Stimulated activated CD4-positive, alpha-beta T cell treated with anti-CD3 and anti-CD28 coated beads, Interleukin-2, amount 100 ng/mL, for 24 hours (primary cell): ENCODE data around the gene KISS1R.
A peak's percentile ranks its signal among the peaks of the same experiment; 100 is the strongest.
"Not testable (repeated sequence)": the region's sequence is repeated elsewhere in the genome, so short reads cannot be mapped to it uniquely, and the experiment has no call there.

ENCODE experiments used
- DNase-seq, 2 donors: peaks; one replicate each; pipeline ENCODE4 v3.0.0-alpha.2; 2020

KISS1R gene

DNA sequence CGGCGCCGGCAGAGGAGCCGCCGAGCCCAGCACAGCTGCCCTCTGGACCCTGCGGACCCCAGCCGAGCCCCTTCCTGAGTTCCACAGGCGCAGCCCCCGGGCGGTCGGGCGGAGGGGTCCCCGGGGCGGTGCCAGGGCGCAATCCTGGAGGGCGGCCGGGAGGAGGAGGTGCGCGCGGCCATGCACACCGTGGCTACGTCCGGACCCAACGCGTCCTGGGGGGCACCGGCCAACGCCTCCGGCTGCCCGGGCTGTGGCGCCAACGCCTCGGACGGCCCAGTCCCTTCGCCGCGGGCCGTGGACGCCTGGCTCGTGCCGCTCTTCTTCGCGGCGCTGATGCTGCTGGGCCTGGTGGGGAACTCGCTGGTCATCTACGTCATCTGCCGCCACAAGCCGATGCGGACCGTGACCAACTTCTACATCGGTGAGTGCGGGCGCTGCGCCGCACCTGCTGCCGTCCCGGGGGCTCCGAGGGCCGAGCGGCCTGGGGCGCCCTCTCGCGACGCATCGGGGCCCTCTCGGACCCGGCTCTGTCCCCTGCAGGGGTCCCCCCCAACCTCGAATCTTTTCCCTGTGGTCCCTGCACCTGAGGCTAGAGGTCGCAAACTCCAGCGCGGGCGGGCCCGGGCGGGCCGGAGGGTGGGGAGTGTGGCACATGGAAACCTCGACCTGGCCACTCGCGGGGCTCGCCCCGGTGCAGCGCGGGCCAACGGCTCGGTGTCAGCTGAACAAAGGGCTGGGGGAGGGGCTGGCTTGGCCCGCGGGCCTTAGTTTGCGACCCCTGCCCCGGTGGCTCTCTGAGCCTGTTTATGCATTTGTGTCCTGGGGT lies at the start of gene KISS1R:
Gene KISS1R, plus strand, starts transcription at position 11 of the 829 bp plus-strand sequence. Its CDS starts 170 bp downstream, at position 181.
- DNase-seq = peak; percentile 43 to 55

DNA sequence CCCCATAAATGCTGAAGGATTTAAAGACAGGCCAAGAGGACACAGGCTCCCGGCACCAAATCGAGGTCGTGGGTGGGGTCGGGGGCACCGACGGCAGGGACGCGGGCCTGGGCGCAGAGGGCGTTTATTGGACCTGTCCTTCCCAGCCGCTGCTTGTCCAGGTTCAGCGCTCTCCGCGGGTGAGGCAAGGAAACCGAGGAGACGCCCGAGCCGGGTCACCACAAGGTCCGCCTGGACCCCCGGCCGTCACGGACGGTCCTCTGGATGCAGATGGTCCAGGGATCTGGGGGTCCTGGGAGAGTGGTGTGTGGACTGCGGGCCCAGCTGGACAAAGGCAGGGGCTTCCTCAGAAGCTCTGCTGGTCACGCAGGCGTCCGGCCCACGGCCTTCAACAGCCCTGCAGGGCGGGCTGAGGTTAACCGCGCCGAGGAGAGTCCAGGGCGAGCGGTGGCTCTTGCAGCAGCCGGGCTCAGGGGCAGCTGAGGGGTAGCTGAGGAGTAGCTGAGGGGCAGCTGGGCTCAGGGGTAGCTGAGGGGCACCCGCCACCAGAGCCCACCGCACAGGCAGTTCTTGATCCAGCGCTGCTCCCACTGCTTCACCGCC lies 49.2 kb upstream of the KISS1R start:
- no peak for DNase-seq

DNA sequence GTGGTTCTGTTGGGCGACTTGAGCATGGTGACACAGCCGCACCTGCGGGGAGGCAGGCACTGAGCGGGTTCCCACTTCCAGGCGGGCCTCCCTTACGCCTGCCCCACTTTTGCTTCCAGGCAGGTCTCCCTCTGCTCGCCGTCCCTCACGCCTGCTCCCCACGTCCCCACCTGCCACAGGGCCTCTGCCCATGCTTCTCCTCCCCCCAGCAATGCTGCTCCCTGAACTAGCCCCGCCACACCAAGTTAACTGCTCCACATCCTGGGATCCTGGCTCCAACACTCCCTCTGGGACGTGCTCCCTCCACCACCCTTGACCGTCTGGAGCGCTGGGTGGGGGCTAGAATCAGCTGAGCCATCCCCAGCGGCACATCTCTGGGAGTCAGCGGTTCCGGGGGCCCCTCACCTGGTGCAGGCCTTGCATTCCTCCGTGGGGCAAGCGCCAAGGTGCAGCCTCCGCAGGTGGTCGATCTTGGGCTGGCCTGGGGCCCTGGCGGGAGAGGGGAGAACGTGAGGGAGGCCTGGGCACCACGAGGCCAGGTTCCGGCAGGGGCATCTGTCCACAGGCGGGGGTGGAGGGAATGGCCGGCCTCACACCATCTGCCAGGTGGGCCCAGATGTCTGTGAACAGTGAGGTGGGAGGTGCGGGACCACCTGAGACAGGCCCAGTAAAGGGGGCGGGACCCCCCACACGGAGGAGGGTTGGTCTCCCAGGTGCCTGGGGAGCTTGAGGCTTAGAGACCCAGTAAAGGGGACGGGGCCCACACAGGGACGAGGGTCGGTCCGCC lies 48.5 kb upstream of the KISS1R start:
- no peak for DNase-seq

DNA sequence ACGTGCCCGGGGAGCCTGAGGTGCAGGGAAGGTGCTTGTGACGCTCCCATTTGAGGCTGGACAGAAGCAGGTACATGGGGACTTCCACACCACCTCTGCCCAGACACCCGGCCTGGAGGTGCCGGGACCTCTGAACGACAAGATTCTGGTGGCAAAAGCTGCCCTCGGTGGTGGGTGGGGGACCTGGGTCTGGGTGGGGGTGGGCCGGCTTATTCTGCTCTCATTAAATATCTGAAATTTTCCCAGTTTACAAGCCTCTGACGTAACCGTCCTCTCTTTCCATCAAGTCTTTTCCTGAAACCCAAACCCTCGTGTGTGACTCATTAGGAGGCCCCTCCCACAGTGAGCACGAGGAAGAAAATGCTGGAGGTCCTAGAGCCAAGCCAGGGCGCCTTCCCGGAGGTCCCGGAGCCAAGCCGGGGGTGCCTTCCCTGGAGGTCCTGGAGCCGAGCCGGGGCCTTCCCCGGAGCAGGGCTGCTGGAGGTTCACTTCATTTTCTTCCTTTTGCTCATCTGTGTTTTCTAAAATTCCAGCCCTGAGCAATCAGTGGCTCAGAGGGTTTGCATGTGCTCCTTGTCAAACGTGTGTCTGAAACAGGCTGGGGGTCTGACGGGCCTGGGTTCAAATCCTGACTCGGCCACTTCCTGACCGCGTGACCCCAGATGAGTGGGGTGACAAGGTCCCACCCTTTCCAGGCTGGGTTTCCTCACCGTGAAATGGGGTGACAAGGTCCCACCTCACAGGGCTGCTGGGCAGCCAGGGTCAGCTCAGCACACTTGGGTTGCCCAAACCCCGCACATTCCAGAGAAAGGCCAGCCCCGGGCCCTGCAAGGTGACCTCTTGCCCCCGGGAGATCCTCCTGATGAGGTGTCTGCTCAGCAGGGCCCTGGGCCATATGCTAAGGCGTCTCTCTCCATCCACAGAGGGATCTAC lies 47.6 kb upstream of the KISS1R start:
- no peak for DNase-seq

DNA sequence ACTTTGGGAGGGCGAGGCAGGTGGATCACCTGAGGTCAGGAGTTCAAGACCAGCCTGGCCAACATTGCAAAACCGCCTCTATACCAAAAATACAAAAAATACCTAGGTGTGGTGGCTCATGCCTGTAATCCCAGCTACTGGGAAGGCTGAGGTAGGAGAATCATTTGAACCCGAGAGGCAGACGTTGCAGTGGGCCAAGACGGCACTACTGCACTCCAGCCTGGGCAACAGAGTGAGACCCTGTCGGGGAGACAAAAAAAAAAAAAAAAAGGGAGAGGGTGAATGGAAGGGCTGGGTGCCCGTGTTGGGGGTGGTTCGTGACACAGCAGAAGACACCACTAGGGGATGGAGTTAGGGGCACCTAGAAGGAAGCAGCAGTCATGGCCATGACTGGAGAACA lies 46.8 kb upstream of the KISS1R start:
- no peak for DNase-seq

DNA sequence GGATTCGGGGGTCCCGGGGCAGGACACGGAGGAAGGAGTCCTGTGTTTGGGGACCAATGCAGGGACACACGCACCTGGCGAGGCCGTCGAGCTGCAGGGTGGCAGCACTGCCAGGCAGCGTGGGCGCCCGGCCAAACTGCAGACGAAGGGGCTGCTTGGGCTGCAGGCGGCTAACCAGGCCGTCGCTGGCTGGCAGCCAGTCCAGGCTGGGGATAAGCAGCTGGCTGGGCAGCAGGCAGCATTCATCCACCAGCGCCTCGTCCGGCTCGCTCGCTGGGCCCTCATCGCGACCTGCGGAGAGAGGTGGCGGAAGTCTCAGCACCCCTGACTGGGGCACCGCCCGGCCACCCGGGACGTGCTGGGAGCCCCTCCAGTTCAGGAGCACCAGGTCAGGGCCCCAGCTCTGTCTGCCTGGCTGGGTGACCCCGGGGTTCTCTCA lies 46.2 kb upstream of the KISS1R start:
- DNase-seq = no peak

DNA sequence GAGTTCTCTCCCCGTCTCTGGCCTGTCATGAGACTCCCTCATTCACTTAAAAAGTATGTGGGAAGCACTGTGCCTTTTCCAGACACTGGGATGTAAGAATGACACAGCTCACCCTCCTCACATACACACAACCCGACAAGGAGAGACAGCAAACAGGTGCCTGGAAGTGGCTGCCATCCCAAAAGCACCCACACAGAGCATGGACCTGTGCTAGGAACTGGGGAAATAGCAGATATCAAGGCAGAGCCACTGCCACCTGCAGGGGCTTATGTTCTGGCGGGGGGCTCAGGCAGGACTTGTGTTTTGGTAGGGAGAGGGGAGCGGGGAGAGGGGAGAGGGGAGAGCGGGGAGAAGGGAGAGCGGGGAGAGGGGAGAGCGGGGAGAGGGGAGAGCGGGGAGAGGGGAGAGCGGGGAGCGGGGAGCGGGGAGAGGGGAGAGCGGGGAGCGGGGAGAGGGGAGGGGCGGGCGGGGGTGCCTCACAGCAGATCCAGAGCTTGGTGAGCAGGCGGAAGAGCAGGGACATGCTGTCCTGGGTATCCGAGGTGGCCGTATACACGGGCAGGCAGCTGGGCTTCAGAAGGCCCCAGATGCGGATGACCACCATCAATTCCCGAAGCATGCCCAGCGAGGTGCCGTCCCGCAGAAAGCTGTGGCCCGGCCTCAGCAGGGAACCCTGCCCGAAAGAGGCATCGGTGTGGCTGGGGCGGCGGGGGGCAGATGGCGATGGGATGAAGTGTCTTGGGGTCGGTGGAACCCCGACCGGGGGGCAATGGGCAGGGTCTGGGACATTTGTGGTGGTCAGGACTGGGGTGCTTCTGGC lies 45.5 kb upstream of the KISS1R start:
- DNase-seq = peak; percentile 21 to 36

DNA sequence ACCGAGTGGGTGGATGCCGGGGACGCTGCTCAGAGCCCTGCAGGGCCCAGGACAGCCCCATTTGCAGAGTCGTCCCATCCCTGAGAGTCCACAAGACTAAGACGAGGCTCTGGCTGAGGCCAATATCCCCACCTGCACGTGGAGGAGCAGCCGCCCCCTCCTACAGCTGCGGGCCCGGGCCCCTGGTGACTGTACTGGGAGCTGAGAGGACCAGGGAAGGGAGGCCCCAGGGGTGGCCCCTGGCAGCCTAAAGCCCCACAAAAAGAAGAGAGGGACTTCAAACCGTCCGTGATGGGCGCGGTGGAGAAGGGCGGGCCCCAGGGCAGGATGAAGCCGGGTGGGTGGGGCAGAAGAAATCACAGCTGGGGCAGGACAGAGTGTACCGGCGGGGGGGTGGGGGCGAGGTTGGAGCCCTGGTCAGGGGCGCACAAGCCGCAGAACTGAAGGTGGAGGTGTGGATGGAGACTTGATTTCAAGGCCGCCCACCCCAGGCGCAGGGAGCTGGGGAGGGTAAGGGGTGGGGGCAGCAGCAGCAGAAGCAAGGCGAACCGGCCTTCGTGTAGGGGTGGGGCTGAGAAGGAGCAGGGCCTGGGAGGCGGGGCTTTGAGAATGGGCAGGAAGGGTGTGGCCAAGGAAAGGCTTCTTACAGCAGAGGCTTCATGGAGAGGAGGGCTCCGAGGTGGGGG lies 44.7 kb upstream of the KISS1R start:
- peak; percentile 80 to 81 for DNase-seq

DNA sequence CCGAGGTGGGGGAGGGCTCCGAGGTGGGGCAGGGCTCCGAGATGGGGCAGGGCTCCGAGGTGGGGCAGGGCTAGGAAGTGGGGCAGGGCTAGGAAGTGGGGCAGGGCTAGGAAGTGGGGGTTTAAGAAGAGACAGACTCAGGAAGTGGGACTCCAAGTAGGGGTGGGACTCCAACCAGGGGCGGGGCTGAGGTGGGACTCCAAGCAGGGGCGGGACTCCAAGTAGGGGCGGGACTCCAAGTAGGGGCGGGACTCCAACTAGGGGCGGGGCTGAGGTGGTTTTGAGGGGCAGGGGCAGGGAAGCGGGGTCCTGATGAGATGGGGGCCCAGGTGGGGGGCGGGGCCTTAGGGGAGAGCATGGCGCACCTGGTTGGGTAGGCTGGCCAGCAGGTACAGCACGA lies 44.0 kb upstream of the KISS1R start:
- peak; percentile 61 to 65 for DNase-seq

DNA sequence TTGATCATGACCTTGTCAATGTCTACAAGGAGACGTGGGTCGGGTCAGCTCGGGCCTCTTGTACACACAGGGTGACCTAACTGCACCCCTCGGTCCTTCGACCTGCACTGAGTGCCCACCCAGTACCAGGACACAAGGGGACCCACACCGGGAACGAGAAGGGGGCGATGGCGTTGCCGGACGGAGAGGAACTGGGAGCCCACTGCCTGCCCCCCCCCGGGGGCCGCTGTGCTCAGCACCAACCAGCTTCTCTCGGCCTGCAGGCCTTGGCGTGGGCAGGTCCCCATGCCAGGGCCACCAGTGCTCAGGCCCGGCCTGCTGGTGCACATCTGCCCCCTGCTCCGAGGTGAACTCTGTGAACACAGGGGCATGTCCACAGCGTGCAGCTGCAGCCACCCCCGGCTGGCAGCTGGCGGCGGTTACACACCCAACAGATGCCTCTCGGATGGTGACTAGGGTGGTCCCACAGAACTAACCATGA lies 43.5 kb upstream of the KISS1R start:
- DNase-seq = no peak

DNA sequence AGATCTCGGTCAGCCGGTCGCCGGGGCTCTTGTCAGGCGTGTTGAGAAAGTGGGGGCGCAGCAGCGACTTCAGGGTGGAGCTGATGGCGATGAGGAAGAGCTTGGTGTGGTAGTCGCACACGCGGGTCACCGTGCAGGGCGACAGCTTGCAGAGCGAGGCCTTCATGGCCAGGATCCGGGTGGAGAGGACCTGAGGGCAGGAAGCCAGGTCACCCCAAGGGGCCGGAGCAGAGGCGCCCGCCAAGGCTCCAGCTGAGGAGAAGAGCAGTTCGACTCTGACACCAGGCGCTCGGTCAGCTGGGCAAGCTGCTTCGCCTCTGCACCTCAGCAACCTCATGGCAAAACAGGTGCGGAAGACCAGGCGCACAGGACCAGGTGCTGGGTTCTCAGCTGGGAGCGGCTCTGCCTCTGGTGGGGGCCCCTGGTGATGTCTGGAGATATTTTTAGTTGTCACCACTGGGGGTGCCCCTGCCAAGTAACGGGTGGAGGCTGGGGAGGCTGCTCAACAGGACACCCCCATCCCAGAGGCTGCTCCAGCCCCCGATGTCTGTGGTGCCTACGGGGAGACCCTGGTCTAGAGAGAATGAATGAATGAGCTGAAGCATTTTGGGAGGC lies 41.8 kb upstream of the KISS1R start:
- no peak for DNase-seq

DNA sequence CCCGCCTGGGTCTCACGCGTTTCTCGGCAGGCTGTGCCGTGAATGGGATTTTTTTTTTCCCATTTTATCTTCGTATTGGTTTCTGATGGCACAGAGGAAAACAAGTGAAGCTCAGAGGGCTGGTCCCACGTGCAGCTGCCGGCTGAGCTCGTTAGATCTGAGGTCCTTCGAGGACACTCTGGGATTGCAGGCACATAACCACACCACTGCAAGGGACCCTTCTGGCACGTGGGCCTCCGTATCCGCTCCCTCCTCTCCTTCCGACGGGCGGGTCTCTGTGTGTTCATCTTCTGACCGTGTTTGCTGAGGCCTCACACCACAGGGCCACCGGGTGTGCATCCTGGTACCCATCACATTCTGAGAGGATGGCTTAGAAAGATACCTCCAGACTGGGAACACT lies 41.0 kb upstream of the KISS1R start:
- DNase-seq = no peak

DNA sequence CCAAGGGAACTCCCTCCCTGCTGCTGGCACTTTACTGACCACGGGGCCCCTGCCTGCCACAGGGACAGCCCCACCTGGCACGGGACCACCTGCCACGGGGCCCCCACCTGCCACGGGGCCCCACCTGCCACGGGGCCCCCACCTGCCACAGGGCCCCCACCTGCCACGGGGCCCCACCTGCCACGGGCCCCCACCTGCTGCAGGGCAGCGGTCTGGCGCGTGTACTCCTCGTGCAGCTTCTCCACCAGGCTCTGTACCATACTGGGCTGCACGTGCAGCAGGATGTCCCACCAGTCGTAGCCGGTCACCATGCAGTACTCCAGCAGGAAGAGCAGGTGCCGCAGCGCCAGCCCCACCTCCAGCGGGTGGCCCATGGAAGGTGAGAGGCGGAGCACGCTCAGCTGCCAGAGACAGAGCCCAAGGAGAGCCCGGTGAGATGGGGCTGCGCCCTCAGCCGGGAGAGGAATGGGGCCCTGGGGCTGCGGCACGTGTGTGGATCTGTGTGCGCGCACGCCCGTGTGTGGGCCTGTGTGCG lies 40.3 kb upstream of the KISS1R start:
- no peak for DNase-seq

DNA sequence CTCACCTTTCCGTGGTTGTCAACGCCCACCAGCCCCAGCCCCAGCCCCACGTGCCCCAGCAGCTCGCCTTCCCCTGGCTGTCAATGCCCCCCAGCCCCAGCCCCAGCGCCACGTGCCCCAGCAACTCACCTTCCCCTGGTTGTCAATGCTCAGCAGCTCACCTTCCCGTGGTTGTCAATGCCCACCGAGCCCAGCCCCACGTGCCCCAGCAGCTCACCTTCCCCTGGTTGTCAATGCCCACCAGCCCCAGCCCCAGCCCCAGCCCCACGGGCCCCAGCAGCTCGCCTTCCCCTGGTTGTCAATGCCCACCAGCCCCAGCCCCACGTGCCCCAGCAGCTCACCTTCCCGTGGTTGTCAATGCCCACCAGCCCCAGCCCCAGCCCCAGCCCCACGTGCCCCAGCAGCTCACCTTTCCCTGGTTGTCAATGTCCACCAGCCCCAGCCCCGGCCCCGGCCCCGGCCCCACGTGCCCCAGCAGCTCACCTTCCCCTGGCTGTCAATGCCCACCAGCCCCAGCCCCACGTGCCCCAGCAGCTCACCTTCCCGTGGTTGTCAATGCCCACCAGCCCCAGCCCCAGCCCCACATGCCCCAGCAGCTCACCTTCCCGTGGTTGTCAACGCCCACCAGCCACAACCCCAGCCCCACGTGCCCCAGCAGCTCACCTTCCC lies 39.0 kb upstream of the KISS1R start:
- not testable (repeated sequence) for DNase-seq

DNA sequence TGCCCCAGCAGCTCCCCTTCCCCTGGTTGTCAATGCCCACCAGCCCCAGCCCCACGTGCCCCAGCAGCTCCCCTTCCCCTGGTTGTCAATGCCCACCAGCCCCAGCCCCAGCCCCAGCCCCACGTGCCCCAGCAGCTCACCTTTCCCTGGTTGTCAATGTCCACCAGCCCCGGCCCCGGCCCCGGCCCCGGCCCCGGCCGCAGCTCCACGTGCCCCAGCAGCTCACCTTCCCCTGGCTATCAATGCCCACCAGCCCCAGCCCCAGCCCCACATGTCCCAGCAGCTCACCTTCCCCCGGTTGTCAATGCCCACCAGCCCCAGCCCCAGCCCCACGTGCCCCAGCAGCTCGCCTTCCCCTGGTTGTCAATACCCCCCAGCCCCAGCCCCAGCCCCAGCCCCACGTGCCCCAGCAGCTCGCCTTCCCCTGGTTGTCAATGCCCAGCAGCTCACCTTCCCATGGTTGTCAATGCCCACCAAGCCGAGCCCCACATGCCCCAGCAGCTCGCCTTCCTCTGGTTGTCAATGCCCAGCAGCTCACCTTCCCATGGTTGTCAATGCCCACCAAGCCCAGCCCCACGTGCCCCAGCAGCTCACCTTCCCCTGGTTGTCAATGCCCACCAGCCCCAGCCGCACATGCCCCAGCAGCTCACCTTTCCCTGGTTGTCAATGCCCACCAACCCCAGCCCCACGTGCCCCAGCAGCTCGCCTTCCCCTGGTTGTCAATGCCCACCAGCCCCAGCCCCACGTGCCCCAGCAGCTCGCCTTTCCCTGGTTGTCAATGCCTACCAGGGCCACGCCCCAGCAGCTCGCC lies 38.2 kb upstream of the KISS1R start:
- not testable (repeated sequence) for DNase-seq

DNA sequence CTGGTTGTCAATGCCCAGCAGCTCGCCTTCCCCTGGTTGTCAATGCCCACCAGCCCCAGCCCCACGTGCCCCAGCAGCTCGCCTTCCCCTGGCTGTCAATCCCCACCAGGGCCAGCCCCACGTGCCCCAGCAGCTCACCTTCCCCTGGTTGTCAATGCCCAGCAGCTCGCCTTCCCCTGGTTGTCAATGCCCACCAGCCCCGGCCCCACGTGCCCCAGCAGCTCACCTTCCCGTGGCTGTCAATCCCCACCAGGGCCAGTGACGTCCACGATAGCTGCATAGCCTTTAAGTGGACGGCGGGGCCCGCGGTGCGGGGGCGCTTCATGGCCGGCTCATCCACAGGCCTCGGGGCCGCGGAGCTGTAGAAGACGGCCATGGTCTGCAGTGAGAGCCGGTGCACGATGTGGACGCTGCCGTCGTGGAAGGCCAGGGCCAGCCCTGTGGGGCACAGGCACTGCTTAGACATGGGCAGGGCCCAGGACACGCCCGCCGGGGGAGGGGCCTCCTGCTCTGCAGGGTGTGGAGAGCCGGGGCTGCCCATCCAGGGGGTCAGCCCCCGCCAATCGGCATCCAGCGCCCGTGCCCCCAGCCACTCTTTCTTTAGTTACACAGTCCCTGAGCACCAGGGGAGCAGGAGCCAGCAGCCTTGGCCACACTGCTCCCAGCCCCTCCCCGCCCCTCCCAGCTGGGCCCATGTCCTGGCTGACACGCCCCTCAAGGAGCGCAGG lies 37.3 kb upstream of the KISS1R start:
- DNase-seq = no peak

DNA sequence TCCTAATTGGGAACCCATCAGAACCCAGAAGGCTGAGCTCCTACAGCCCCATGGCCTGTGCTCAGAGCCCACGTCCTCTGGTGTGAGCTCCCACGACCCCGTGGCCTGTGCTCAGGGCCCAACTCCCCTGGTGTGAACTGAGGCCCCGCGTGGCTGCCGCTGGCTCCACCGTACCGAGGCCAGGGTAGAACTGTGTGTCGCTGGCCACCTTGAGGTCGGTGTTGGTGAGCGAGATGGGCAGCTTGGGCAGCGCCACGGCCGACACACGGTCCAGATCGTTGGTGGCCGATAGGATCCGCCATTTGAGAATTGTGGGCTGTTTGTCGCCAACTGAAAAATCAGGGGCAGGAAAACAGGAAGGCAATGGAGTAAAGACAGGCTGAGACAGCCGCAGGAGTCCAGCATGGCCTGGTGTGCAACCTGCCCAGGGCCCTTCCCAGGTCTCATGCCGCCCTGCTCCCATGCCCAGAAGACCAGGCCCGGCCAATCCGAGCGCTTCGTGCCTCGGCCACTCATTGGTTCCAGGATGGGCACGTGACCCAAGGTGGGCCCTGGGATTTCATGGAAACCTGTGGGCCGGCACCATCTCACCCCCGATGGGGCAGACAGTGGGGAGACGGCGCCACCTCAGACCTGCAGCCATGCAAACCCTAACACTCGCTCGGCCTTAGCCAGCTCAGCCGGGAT lies 35.6 kb upstream of the KISS1R start:
- DNase-seq = no peak
